Ovary (tissue), 9 donors: ENCODE data around the gene PAK3. TPM values are rescaled to one million over a fixed set of nuclear protein-coding genes. Genes with fewer than 3 reads are reported as not detected.

Experiments used
- DNase-seq, 5 donors: peaks; one replicate each; pipeline ENCODE4 v3.0.0-alpha.2; 2019 to 2020
- H3K27ac ChIP-seq, 2 donors: fragments of 200-600 bp; one replicate each; pipeline versions ENCODE4 v1.5.1 to v1.8.0; 2019 to 2022
- H3K27me3 ChIP-seq: fragments of 200-600 bp; one replicate; pipeline ENCODE4 v1.8.0; 2022
- H3K36me3 ChIP-seq: fragments of 200-600 bp; sonication (generic); one replicate; pipeline ENCODE4 v1.5.1; 2019
- H3K4me1 ChIP-seq: one replicate; pipeline ENCODE4 v1.8.1; 2013; ENCODE audit warnings: mild to moderate bottlenecking, moderate library complexity; ENCODE audit not compliant: insufficient read depth
- H3K4me3 ChIP-seq: fragments of 200-600 bp; sonication (generic); one replicate; pipeline ENCODE4 v1.5.1; 2017
- H3K9me3 ChIP-seq, 2 donors: fragments of 200-600 bp in 1 of 2; sonication (generic) in 1 of 2; one replicate each; pipeline versions ENCODE4 v1.5.1 to v1.8.1; 2013 to 2019; ENCODE audit warnings: mild to moderate bottlenecking in 1 of 2, moderate library complexity in 1 of 2
- CTCF ChIP-seq, 3 donors: fragments of 450-650 bp in 2 of 3; fragments of 200-600 bp in 1 of 3; IDR thresholded peaks; one replicate each; pipeline versions ENCODE4 v1.5.1 to v1.8.0; 2016 to 2022; ENCODE audit warnings: antibody characterized with exemption in 3 of 3, mild to moderate bottlenecking in 1 of 3
- EP300 ChIP-seq: sonication (generic); formaldehyde crosslinking; IDR thresholded peaks from one replicate; pipeline ENCODE4 v1.6.1; 2017; ENCODE audit warnings: antibody characterized with exemption
- POLR2A ChIP-seq: fragments of 450-650 bp; IDR thresholded peaks from one replicate; pipeline ENCODE4 v1.6.1; 2017; ENCODE audit warnings: antibody characterized with exemption, mild to moderate bottlenecking, moderate library complexity
- WGBS, 3 donors: extraction: QIAGEN DNeasy Blood & Tissue Kit in 1 of 3; methylation state at CpG; one replicate each; pipeline versions ENCODE4 v1.1.5 to v1.1.7; 2013 to 2017; 5-methylcytosine and 5-hydroxymethylcytosine counted together
- intact Hi-C, 4 donors: fragments of 100-400 bp; cut with DNase I; formaldehyde crosslinking; loops; one replicate each; pipeline versions ENCODE4 v1.11.0 to v1.15.1; 2022 to 2023
- polyA plus RNA-seq, 2 donors: library from polyadenylated mRNA; stranded (reverse); fragments of 200-250 nt in 1 of 2; fragments of 350-450 nt in 1 of 2; fragmentation: Illumina TruSeq in 1 of 2; extraction: RNeasy Lipid Tissue Mini Kit (QIAGEN cat#74804) in 1 of 2; gene quantifications; one replicate each; pipeline ENCODE4 v1.2.3, GENCODE V29; 2013 to 2014
- total RNA-seq, 7 donors: library from RNA; depleted of rRNA in 2 of 7; stranded (reverse); fragments of >200 nt in 2 of 7; fragmentation: NEBNext Ultra II Directional in 3 of 7; extraction: Animal tissue kit (Norgen Biotek cat#: 25700) in 3 of 7; gene quantifications; one replicate each; pipeline versions ENCODE4 v1.1.0 to v1.2.4, GENCODE V29; 2016 to 2023
- donor health status: DM: no; HTN: no; CAD: no; lungs with moderate emphysema.
- donor health status: DM: no; HTN: no; CAD: no.
- donor health status: Bipolar disorder and iron deficiency.
- donor health status: DM: yes; HTN: yes; CAD: no.
- donor health status: DM: no; HTN: no; CAD: no.
- donor health status: DM: yes; HTN: yes; CAD: no.

PAK3 gene
- total and polyA plus RNA-seq, 9 donors = 0.61 to 15.8 (median 5.4) TPM

- H3K36me3 ChIP-seq = no peaks in the 10 kb centered on the region
- no peak overlapping the region for H3K27ac ChIP-seq
- no peak overlapping the region for H3K4me3 ChIP-seq
- WGBS, 3 donors = 71 to 77% (median 77%) methylated on average over 6 of the region's 6 CpGs
- H3K27me3 ChIP-seq = no peaks in the 10 kb centered on the region
- TF ChIP-seq POLR2A (no peak), CTCF (IDR thresholded peaks at IDR 0.05) (no peak), EP300 (no peak)
- DNase-seq = no peak
- no peaks in the 10 kb centered on the region for H3K4me1 ChIP-seq
- intact Hi-C loops = no loop called here
- H3K9me3 ChIP-seq = no peaks in the 10 kb centered on the region
Measured at GRCh38 chrX:111110098-111110775, 14.2 kb downstream of the PAK3 start.

GRCh38 chrX:111114806-111115205, 18.8 kb downstream of the PAK3 start:
- no peak for DNase-seq
- 79 to 94% (median 87%) methylated on average over 1 of the region's 1 CpG for WGBS, 3 donors
- Histone ChIP-seq H3K4me3 (no peak overlapping the region), H3K9me3 (no peaks in the 10 kb centered on the region), H3K4me1 (no peaks in the 10 kb centered on the region), H3K27me3 (no peaks in the 10 kb centered on the region), H3K36me3 (no peaks in the 10 kb centered on the region), H3K27ac (no peak overlapping the region)
- intact Hi-C loops = no loop called here
- no peak for TF ChIP-seq POLR2A
- TF ChIP-seq EP300 = no peak
- no peak for TF ChIP-seq CTCF (IDR thresholded peaks at IDR 0.05)

- no peaks in the 10 kb centered on the region for H3K4me1 ChIP-seq
- no peak for DNase-seq
- TF ChIP-seq POLR2A (no peak), EP300 (no peak), CTCF (IDR thresholded peaks at IDR 0.05) (no peak)
- intact Hi-C loops = no loop called here
- no peaks in the 10 kb centered on the region for H3K36me3 ChIP-seq
- 74 to 76% (median 76%) methylated on average over 1 of the region's 1 CpG for WGBS, 3 donors
- H3K4me3 ChIP-seq = no peak overlapping the region
- H3K9me3 ChIP-seq = no peaks in the 10 kb centered on the region
- no peaks in the 10 kb centered on the region for H3K27me3 ChIP-seq
- no peak overlapping the region for H3K27ac ChIP-seq
Measured at GRCh38 chrX:111116666-111117065, 20.7 kb downstream of the PAK3 start.

- H3K27me3 ChIP-seq = no peaks in the 10 kb centered on the region
- WGBS, 3 donors = 32 to 55% (median 49%) methylated on average over 2 of the region's 2 CpGs
Measured at GRCh38 chrX:111119341-111119740, 23.4 kb downstream of the PAK3 start.

More at GRCh38 chrX:111119341-111119740, 23.4 kb downstream of the PAK3 start:
- Histone ChIP-seq H3K27ac (no peak overlapping the region), H3K9me3 (no peaks in the 10 kb centered on the region), H3K4me3 (no peak overlapping the region), H3K36me3 (no peaks in the 10 kb centered on the region), H3K4me1 (no peaks in the 10 kb centered on the region)
- DNase-seq = no peak
- intact Hi-C loops = no loop called here
- TF ChIP-seq EP300 (no peak), CTCF (IDR thresholded peaks at IDR 0.05) (no peak), POLR2A (no peak)
